ENCODE results near the gene DVL2. TPM values are rescaled to one million over a fixed set of nuclear protein-coding genes. Genes with fewer than 3 reads are reported as not detected.
A peak's percentile ranks its signal among the peaks of the same experiment; 100 is the strongest.

DVL2 gene
- polyA plus RNA-seq, 6 donors from 2014 or later: 23.4 to 33.1 (median 25.5) TPM

DNA sequence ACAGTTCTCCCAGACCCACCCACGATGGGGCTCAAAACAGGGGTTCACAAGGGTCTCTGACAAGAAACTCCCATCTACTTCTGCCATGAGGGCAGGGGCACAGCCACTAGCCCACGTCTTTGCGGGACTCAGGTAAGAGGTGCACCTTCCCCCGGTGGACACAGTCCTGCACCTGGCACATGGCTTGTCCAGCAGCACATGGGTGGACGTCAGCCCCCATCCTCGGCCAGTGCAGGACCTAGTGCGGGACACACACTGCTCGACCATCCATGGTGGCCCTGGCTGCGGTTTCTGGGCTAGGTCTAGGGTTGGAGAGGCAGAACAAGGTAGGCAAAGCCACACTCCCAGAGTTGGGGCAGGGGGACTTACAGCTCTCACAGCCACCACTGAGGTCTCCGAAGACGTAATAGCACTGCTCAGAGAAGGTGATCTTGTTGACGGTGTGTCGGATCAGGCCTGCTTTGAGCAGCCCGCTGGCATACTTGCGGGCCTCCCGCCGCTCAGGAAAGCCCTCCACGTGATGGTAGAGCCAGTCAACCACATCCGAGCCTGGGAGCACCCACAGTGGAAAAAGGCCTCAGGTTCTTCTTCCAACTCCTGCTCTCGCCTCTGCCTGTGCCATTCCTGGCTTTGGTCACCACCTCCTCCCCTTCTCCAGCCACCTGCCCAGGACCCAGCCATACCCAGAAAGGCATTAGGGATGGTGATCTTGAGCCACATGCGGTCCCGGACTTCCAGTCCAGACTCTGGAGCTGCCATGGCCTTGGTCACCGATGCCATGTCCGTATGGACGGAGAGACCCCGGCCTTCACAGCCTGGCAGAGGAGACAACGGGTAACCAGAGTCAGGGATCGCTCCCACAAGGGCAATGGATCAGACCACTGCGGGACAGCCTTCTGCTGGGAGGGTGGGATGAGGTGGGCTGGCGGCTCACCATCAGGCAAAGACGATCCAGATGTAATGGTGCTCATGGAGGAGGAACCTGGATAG lies 7.3 kb downstream of the DVL2 start:
- ATAC-seq (ENCODE audit: low read depth in 2 of 2) (no peak), DNase-seq (no peak)
- H3K4me1 Mint-ChIP-seq: peaks cover 3 to 6% (median 6%) of the 10 kb centered on the region in 3 donors
- H3K27ac Mint-ChIP-seq: no peak overlapping the region
- peak overlapping the region in 1 of 8 donors; percentile 6 for H3K4me3 Mint-ChIP-seq
- no peaks in the 10 kb centered on the region for H3K9me3 Mint-ChIP-seq
- no peaks in the 10 kb centered on the region for H3K27me3 Mint-ChIP-seq
- peaks cover 0 to 9% of the 10 kb centered on the region in 2 donors for H3K36me3 Mint-ChIP-seq

DNA sequence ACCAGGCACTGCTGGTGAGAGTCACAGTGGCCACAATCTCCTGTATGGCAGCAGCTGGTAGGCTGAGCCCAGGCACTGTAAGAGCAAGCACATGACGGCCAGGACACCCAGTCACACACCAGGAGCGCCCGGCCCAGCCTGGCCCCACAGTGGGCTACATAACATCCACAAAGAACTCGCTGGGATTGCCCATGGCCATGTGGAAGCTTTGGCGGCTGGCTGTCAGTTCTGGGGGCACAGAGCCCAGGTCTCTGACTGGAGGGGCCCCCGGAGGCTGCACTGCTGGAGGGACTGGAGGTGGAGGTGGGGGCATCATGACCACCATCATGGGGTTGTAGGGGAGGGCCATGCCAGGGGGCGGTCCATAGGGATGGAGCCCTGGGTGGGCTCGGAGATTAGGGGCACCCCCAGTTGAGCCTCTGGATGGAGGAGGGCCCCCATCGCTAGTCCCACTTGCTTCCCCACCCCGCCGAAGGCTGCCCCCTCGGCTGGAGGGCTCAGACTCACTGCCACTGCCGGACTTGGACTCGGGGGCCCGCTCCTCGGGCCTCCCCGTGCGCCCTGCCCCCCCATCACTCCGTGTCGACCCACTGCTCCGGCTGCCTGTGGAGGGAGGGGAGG lies 8.5 kb downstream of the DVL2 start:
- DNase-seq (no peak), ATAC-seq (ENCODE audit: low read depth in 2 of 2) (no peak)
- Mint-ChIP-seq H3K27me3 (no peaks in the 10 kb centered on the region), H3K36me3 (peaks cover 0 to 9% of the 10 kb centered on the region in 2 donors), H3K4me1 (peaks cover 6 to 14% (median 8%) of the 10 kb centered on the region in 3 donors), H3K27ac (no peak overlapping the region), H3K9me3 (no peaks in the 10 kb centered on the region), H3K4me3 (no peak overlapping the region)

DNA sequence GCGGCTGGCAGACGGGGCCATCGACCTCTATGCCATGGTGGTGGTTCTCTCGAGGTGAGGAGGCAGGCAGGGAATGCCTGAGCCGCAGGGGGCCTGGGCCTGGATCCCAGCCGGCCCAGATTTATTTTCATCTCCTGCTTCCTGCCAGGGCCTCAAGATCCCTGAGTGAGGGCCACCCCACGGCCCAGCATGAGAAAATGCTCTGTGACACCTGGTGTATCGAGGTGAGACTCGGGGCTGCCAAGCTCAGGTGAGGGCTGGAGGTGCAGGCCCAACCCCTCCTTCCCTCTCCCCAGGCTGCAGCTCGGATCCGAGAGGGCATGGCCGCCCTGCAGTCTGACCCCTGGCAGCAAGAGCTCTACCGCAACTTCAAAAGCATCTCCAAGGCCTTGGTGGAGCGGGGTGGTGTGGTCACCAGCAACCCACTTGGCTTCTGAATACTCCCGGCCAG lies 9.6 kb downstream of the DVL2 start:
- peaks cover 14 to 23% (median 14%) of the 10 kb centered on the region in 3 donors for H3K4me1 Mint-ChIP-seq
- no peaks in the 10 kb centered on the region for H3K27me3 Mint-ChIP-seq
- peak overlapping the region in 1 of 8 donors; percentile 42 for H3K4me3 Mint-ChIP-seq
- H3K36me3 Mint-ChIP-seq: peaks cover 0 to 9% of the 10 kb centered on the region in 2 donors
- H3K9me3 Mint-ChIP-seq: no peaks in the 10 kb centered on the region
- DNase-seq (no peak), ATAC-seq (ENCODE audit: low read depth in 2 of 2) (no peak)
- no peak overlapping the region for H3K27ac Mint-ChIP-seq

DNA sequence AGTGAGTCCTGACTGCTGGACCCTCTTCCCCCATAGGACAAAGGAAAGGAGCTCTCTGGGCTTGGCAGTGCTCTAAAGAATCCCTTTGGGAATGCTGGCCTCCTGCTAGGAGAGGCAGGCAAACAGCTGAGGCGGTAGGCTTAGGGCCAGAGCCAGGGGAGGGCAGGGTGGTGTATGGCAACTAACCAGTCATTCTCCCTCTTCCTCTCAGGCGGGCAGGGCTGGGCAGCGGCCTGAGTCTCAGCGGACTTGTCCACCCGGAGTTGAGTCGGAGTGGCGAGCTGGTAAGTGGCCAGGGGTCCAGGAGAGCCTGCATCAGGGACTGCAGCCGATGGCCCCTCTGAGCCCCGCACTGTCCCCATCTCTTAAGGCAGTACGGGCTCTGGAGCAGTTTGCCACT lies 10.2 kb downstream of the DVL2 start:
- Mint-ChIP-seq H3K27me3 (no peaks in the 10 kb centered on the region), H3K4me3 (peak overlapping the region in 1 of 8 donors; percentile 6), H3K27ac (no peak overlapping the region), H3K36me3 (peaks cover 0 to 9% of the 10 kb centered on the region in 2 donors), H3K4me1 (peaks cover 18 to 28% (median 20%) of the 10 kb centered on the region in 3 donors), H3K9me3 (no peaks in the 10 kb centered on the region)
- ATAC-seq (ENCODE audit: low read depth in 2 of 2) (no peak), DNase-seq (no peak)

DNA sequence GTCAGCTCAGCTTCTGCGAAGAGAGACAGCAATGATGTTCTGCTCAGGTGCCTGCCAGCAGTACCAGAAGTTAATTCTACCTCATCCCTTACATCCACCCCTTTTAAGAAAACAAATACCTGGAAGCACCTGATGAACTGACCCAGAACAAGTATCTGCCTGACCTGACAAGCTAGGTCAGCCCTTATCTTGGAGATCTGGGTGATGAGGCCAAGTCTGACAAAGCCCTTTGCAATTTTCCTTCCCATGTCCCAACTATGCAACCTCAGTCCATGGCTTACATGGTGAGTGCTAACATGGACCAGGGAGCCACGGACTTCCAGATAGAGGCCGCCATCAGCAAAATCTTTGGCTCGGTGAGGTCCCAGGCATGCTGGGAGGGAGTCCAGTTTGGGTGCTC lies 10.9 kb downstream of the DVL2 start:
- peaks cover 0 to 9% of the 10 kb centered on the region in 2 donors for H3K36me3 Mint-ChIP-seq

DNA sequence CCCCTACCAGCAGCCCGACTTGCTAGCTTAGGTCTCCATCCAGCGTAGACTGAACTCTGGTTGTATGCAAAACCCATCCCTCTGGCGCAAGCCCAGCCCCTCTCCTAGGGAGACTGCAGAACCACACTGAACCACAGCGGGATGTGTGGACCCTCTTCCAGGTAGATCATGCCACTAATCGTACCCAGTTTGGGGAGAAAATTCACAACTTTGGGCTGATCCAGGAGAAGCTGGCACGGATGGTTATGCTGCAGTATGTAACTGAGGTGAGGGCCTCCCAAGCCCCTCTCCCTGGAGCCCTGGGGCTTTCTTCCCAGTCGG lies 11.4 kb downstream of the DVL2 start:
- DNase-seq (no peak), ATAC-seq (ENCODE audit: low read depth in 2 of 2) (no peak)
- peaks cover 22 to 40% (median 31%) of the 10 kb centered on the region in 3 donors for H3K4me1 Mint-ChIP-seq
- H3K36me3 Mint-ChIP-seq: peaks cover 0 to 4% of the 10 kb centered on the region in 2 donors
- peak overlapping the region in 1 of 8 donors; percentile 38 for H3K4me3 Mint-ChIP-seq
- H3K27me3 Mint-ChIP-seq: no peaks in the 10 kb centered on the region
- H3K27ac Mint-ChIP-seq: no peak overlapping the region
- H3K9me3 Mint-ChIP-seq: no peaks in the 10 kb centered on the region

More for the DNA sequence above, 10.9 kb downstream of the DVL2 start:
- Mint-ChIP-seq H3K27ac (peak overlapping the region in 1 of 6 donors; percentile 6), H3K4me3 (no peak overlapping the region), H3K9me3 (no peaks in the 10 kb centered on the region), H3K4me1 (peaks cover 22 to 36% (median 26%) of the 10 kb centered on the region in 3 donors), H3K27me3 (no peaks in the 10 kb centered on the region)
- DNase-seq (no peak), ATAC-seq (ENCODE audit: low read depth in 2 of 2) (no peak)

DNA sequence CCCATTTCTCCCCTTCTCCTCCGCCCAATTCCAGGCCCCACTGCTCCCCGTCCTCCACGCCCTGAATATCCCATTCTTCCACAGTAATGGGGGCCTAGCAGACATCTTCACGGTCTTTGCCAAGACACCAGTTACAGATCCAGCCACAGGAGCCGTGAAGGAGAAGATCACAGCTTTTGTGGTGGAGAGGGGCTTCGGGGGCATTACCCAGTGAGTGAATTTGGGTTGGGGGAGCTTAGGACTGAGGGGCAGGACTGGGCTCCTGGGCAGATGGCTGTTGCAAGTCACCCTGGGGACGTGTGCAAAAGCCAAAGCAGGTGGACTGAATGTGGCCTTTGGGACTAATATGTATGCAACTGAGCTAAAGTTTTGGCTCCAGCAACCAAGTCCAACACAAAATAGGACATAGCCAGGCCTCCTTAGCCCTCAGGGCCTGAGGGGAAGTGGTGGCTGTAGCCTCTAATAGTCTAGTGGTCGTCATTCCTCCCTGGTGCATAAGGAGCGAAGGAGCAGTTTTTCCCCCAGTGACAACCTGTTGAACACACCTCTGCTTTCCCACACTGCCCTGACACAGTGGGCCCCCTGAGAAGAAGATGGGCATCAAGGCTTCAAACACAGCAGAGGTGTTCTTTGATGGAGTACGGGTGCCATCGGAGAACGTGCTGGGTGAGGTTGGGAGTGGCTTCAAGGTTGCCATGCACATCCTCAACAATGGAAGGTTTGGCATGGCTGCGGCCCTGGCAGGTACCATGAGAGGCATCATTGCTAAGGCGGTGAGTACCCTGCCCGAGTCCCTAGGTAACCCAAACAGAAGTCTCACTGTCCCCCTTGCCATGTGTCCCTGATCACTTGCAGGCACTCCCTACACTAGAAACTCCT lies 12.0 kb downstream of the DVL2 start:
- H3K4me1 Mint-ChIP-seq: peaks cover 26 to 45% (median 36%) of the 10 kb centered on the region in 3 donors
- H3K27me3 Mint-ChIP-seq: no peaks in the 10 kb centered on the region
- no peak overlapping the region for H3K27ac Mint-ChIP-seq
- H3K36me3 Mint-ChIP-seq: no peaks in the 10 kb centered on the region
- no peaks in the 10 kb centered on the region for H3K9me3 Mint-ChIP-seq
- DNase-seq: no peak
- peak overlapping the region in 3 of 8 donors; percentile 59 to 91 (median 74) for H3K4me3 Mint-ChIP-seq
- no peak for ATAC-seq (ENCODE audit: low read depth in 2 of 2)

DNA sequence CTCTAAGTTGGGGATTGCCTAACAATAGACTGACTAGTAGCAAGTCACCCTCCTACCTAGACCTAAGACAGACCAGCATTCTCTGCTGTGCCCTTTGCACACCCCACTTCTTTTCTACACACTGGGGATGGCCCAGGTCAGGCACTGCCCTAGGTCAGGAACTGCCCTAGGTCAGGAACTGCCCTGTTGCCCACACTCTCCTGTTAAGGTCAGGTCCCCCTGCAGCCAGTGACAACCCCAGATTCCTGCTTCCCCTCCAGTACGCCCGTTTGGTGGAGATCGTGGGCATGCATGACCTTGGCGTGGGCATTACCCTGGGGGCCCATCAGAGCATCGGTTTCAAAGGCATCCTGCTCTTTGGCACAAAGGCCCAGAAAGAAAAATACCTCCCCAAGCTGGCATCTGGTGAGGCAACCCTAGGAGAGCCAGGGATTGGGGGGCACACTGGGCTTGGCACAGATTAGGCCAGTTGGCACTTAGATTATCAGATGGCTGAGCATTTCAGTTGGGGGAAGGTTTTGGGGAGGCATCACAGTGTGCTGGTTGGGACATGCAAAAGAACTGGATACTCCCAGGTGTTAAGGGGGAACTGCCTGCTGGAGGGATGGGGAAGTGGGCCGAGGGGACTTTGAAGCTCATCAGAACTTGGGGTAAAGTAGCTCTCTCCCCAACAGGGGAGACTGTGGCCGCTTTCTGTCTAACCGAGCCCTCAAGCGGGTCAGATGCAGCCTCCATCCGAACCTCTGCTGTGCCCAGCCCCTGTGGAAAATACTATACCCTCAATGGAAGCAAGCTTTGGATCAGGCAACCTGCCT lies 12.8 kb downstream of the DVL2 start:
- peak overlapping the region; percentile 74 to 97 (median 92) for H3K4me3 Mint-ChIP-seq
- DNase-seq (no peak), ATAC-seq (ENCODE audit: low read depth in 2 of 2) (no peak)
- H3K27me3 Mint-ChIP-seq: no peaks in the 10 kb centered on the region
- no peaks in the 10 kb centered on the region for H3K9me3 Mint-ChIP-seq
- H3K4me1 Mint-ChIP-seq: peaks cover 27 to 50% (median 41%) of the 10 kb centered on the region in 3 donors
- H3K27ac Mint-ChIP-seq: peak overlapping the region in 4 of 6 donors; percentile 62 to 91 (median 78)
- H3K36me3 Mint-ChIP-seq: no peaks in the 10 kb centered on the region

DNA sequence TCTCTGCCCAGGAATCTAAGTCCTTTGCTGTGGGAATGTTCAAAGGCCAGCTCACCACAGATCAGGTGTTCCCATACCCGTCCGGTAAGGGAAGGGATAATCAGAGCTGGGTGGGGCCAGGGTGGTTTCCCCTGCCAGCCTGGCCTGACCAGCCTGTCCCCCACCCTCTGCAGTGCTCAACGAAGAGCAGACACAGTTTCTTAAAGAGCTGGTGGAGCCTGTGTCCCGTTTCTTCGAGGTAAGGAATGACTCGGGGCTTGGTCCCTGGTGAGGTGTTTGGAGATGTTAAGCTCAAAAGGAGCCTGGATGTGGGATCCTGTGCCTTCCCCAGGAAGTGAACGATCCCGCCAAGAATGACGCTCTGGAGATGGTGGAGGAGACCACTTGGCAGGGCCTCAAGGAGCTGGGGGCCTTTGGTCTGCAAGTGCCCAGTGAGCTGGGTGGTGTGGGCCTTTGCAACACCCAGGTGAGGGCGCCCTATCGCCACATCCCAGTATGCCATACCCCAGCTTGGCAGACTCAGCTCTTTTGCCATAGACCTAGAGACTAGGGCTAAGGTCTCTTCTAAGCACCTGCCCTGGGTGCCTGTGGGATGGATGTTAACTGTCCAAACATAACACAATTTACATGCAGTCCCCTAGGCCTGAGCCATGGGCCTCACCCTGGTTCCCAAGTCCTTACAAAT lies 13.6 kb downstream of the DVL2 start:
- no peaks in the 10 kb centered on the region for H3K27me3 Mint-ChIP-seq
- peak overlapping the region; percentile 86 to 97 (median 94) for H3K4me3 Mint-ChIP-seq
- ATAC-seq (ENCODE audit: low read depth in 2 of 2): peak; percentile 57 to 60
- no peaks in the 10 kb centered on the region for H3K9me3 Mint-ChIP-seq
- H3K27ac Mint-ChIP-seq: peak overlapping the region; percentile 69 to 92 (median 83)
- H3K36me3 Mint-ChIP-seq: no peaks in the 10 kb centered on the region
- DNase-seq: peak; percentile 60
- H3K4me1 Mint-ChIP-seq: peaks cover 35 to 57% (median 47%) of the 10 kb centered on the region in 3 donors

DNA sequence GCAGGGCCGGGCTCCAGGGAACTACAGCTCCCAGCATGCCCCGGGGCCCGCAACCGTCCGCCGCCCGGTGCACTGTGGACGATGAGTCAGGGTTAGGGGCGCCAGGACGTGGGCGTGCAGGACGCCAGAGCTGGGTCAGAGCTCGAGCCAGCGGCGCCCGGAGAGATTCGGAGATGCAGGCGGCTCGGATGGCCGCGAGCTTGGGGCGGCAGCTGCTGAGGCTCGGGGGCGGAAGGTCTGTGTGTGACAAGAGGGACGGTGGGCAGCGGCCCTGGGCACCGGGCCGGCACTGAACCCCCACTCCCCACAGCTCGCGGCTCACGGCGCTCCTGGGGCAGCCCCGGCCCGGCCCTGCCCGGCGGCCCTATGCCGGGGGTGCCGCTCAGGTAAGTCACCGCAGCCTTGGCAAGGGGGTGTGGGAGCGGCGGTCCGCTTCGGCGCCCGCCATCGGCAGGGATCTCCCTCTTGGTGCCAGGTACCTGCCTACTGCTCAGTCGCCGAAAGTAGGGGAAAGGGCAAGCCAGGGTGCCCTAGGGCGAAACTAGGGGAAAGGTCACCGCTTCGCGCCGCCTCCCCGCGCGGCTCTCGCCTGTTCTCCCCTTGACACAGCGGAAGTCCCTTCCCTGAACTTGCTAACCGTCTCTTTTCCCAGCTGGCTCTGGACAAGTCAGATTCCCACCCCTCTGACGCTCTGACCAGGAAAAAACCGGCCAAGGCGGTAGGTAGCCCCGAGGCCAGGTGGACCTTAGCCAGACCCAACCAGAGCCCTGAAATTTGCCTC lies 14.3 kb downstream of the DVL2 start, which contains the start of the genes ACADVL and DLG4:
ACADVL (plus strand) TSS at position 127 of the 781 bp plus-strand sequence; CDS start at position 174, 47 bp downstream.
DLG4 (minus strand) TSS at position 25 of the 781 bp plus-strand sequence.
- no peaks in the 10 kb centered on the region for H3K27me3 Mint-ChIP-seq
- H3K4me3 Mint-ChIP-seq: peak within 1 kb of the TSS; percentile 88 to 97 (median 94)
- peaks cover 37 to 61% (median 51%) of the 10 kb centered on the region in 3 donors for H3K4me1 Mint-ChIP-seq
- DNase-seq (peak; percentile 65), ATAC-seq (ENCODE audit: low read depth in 2 of 2) (peak; percentile 71 to 72)
- H3K36me3 Mint-ChIP-seq: no peaks in the 10 kb centered on the region
- no peaks in the 10 kb centered on the region for H3K9me3 Mint-ChIP-seq
- peak within 1 kb of the TSS; percentile 62 to 96 (median 94) for H3K27ac Mint-ChIP-seq

DNA sequence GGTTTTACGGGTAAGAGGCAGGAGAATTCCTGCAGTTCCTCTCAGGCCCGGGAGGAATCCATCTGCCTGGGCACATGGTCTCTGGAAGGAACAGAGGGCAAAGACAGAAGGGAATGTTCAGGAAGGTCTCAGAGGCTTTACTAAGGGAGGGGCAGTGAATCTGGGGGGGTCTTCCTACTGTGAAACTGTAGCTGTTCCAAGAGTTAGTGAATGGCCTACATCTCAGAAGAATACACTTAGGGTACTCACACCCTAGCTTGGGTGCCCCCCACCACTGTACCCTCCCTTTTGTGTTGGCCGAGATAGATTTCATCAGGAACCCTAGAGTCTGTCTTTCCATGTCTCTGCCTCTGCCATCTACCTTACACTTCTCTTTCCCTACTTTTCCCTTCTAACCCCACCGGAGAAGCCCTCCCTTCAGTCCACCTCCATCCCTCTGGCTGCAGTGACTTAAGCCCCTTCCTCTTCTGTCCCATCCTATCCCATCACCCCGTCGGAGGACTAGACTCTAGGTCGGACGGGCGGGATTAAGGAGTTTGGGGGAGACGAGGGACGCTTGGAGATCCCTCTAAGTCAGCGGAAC lies 15.0 kb downstream of the DVL2 start:
- peak overlapping the region; percentile 88 to 97 (median 94) for H3K4me3 Mint-ChIP-seq
- H3K4me1 Mint-ChIP-seq: peaks cover 44 to 68% (median 58%) of the 10 kb centered on the region in 3 donors

More for the DNA sequence above, 15.0 kb downstream of the DVL2 start:
- Mint-ChIP-seq H3K27ac (peak overlapping the region; percentile 62 to 96 (median 94)), H3K27me3 (no peaks in the 10 kb centered on the region), H3K36me3 (no peaks in the 10 kb centered on the region), H3K9me3 (no peaks in the 10 kb centered on the region)
- DNase-seq (no peak), ATAC-seq (ENCODE audit: low read depth in 2 of 2) (no peak)

Measured in naive B cell (primary cell).